Mononuclear cell (primary cell): ENCODE data around the gene TRIM26. TPM values are rescaled to one million over a fixed set of nuclear protein-coding genes. Genes with fewer than 3 reads are reported as not detected.

ENCODE experiments used
- H3K27me3 ChIP-seq: 2 replicates; pipeline ENCODE4 v1.6.0; 2011; ENCODE audit warnings: low read length, control low read depth; ENCODE audit not compliant: insufficient read depth
- H3K4me1 ChIP-seq: 2 replicates; pipeline ENCODE4 v1.5.1; 2011; ENCODE audit warnings: mild to moderate bottlenecking, low read length, control low read depth; ENCODE audit not compliant: insufficient read depth
- H3K4me3 ChIP-seq: 2 replicates; pipeline ENCODE4 v1.5.1; 2011; ENCODE audit warnings: mild to moderate bottlenecking, low read length, moderate library complexity
- H3K9me3 ChIP-seq: 2 replicates; pipeline ENCODE4 v1.5.1; 2011; ENCODE audit warnings: low read depth, mild to moderate bottlenecking, control low read depth, low read length
- total RNA-seq: library from RNA; depleted of rRNA; stranded (reverse); fragments of >200 nt; gene quantifications from one replicate; pipeline ENCODE4 v1.2.3, GENCODE V29; 2012

Gene TRIM26
- total RNA-seq, 1 donor, result 28.8 TPM

DNA sequence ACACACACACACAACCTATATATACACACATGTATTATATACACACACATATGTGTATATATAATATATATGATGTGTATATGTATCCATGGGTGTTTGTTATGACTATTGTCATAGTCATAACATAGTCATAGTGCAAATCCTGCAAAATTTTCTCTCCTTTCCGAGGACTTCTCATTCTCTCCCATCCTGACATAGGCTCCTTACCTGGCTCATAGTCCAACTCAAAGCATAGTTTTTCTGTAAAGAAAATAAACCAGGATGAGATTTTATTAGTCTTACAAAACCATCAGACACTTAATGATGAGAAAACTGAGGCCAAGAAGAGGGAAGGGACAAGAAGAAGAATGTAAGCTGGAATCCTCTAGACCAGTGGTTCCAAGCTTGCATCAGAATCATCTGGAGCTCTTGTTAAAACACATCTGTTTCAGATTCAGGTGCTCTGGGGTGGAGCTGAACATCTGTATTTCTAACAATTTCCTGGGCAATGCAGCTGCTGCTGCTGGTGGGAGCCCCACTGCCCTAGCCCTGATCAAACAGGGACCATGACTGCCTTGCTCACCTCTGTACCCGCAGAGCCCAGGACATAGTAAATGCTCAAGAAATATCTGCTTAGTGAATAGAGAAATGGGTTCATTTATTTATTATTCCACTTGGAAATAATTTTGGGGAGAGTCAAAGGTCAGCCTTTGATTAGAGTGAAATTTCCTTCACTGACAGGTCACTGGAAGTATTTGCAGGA, 57.5 kb downstream of the TRIM26 start:
- no peak overlapping the region for H3K4me3 ChIP-seq
- H3K4me1 ChIP-seq, result peaks cover 4% of the 10 kb centered on the region
- H3K27me3 ChIP-seq, result peaks cover 7% of the 10 kb centered on the region
- H3K9me3 ChIP-seq, result no peaks in the 10 kb centered on the region

DNA sequence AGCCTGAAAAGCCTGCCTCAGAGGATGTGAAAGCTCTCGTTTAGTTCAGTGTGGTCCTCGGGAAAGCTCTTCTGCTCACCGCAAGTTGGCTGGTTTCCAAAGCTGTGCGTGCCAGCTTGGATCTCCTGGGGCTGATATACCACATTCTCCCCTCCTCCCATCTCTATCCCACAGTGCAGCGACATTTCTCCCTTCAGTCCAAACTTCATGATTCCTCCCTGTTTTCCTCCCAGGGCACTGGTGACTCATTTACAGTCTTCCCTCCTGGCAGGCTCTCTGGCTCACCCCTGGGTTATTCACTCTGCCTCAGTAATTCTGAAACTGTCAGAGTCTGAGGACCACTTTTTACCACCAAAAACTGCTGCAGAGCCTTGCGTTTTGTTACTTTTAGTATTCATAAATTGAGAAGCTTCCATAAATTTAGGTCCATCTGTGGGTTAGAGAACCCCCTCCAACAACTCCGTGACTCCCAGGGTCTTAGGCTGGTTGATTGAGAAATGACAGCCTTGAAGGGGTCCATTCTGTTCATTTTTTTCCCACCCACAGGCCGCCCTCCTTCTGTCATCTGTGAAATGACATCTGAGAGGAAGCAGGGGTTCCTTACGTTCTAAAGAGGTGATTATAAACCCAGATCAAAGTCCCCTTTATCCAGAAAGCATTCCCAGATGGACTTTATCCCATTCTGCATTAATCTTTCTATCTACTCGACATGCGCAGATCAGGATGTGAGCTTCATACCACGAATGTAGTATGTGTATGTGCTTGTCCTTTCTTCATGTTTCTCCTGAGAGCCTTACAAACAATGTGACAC, 58.3 kb downstream of the TRIM26 start:
- no peaks in the 10 kb centered on the region for H3K9me3 ChIP-seq
- no peak overlapping the region for H3K4me3 ChIP-seq
- peaks cover 4% of the 10 kb centered on the region for H3K4me1 ChIP-seq
- H3K27me3 ChIP-seq, result peaks cover 7% of the 10 kb centered on the region

DNA sequence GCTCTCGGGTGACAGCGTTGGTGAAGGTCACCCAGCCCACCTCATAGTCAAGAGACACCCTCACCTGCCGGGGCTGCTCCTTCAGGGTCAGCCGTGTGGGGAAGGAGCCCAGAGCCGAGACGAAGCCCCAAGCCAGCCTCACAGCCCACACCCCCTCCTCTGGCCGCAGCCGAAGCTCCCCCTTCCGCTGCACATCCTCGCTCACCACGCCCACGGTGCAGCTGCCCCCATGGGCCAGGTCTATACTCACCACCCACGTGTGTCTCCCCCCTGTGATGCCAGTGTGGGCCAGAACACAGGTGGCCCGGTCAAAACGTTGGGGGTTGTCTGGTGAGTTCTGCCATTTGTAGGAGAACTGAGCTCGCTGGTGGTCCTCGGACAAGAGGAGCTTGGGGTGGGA, 59.1 kb downstream of the TRIM26 start:
- Histone ChIP-seq H3K4me1 (peaks cover 4% of the 10 kb centered on the region), H3K4me3 (no peak overlapping the region), H3K9me3 (no peaks in the 10 kb centered on the region), H3K27me3 (peaks cover 7% of the 10 kb centered on the region)

DNA sequence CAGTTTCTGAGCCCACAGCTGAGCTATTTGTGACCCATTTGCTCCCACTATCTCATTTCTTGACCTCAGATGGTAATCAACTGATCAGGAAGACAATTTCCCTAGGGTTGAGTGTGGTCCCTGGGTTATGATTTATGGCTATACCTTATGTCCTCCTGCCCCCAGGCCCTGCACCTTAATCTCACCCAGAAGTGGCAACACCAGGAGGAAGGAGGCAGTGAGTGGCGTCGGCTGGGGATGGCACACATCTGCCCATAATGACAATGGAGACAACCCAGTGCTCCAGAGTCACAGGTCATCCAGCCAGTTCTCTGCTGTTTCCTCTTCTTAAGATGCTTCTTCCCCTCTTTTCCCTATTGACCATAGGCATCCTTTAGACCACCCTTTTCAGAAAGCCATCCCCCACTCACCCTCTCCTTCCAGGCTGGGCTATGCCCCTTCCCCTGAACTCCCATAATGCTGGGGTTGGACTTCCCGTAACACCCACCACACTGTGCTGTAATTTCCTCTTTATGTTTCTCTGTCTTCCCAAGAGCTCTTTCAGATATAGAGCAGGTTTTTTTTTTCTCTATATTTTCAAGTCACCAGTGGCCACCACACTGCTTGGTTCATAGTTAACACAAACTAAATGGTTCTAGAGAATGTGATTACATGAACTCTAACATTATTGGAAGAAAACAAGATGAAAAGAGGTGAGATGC, 60.1 kb downstream of the TRIM26 start:
- Histone ChIP-seq H3K4me1 (peaks cover 4% of the 10 kb centered on the region), H3K4me3 (no peak overlapping the region), H3K9me3 (no peaks in the 10 kb centered on the region), H3K27me3 (peaks cover 7% of the 10 kb centered on the region)

DNA sequence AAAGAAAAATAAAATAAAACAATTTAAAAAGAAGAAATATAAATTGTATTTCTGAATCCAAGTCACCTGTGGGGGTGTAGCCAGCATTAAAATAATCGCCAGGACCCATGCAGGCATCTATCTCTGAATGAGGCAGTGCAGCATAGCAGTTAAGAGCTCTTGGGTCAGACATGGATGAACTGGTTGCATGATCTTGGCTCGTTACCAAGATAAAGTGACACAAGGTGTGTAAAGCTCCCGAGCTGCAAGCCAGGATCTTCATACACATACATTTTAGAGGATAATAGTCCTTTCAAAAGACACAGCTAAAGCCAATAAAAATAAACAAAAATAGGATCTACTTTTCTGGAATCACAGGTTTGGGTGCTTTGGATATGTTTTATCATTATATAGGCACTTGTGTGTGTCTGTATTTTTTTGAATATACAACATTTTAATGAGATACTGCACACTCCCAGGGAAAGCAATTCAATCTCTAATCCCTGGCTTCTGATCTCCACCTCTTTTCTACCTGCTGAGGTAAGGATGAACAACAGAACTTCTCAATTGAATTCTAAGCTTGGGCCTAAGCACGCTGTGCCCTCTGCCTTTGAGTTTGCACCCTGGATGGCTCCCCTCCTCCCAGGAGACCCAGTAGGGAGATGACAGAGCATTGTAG, 61.1 kb downstream of the TRIM26 start:
- H3K9me3 ChIP-seq, result no peaks in the 10 kb centered on the region
- H3K4me1 ChIP-seq, result peaks cover 4% of the 10 kb centered on the region
- peaks cover 7% of the 10 kb centered on the region for H3K27me3 ChIP-seq
- no peak overlapping the region for H3K4me3 ChIP-seq

DNA sequence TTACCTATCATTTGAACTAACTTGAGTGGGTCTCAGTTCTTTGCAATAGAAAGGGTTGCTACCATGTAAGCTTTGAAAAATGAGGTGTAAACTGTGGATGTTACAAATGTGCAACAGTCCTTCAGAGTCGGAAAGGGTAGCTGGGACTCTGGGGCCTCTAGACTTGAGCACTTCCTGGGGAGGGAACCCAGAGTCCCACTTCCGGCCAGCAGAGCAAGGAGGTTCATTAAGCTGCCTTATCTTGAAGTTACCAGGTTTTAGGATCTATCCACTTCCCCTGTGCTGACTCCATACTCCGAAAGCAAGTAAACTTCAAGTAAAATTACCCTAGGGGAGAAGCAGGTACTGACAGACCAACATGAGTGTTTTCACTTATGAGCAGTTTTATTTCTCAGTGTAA, 61.6 kb downstream of the TRIM26 start:
- H3K9me3 ChIP-seq, result no peaks in the 10 kb centered on the region
- H3K27me3 ChIP-seq, result peaks cover 7% of the 10 kb centered on the region
- no peak overlapping the region for H3K4me3 ChIP-seq
- peaks cover 4% of the 10 kb centered on the region for H3K4me1 ChIP-seq

DNA sequence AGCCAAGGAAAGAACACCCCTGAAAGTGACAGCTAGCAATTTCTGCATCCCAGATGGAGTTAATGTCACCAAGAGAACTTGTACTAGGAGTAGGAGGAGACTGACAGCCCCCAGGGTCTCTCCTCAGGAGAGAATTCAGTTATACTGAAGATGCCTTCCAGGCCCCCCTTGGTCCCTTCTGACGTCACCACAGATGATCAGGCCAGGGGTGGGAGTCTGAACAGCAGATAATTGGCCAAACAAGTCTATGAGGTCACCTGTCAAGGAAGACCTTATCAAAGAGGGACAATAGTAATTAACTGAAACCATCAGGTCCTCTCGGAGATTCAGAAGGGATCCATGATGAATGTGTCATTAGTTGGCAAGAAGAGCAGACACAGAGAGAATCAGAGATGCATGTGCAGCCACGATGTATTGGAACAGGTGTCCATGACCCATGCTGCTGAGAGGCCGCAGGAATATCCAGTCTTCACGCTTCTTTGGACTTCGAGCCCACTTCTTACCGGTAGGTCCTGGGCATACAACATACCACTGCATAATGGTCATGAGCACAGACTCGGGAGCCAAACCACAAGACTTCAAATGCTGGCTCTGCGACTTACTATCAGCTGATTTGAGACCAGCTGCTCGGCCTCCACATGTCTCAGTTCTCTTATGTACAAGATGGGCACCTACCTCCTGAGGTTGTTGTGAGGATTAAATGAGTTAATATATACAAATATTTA, 62.4 kb downstream of the TRIM26 start:
- H3K4me3 ChIP-seq, result no peak overlapping the region
- H3K4me1 ChIP-seq, result peaks cover 4% of the 10 kb centered on the region
- peaks cover 2% of the 10 kb centered on the region for H3K27me3 ChIP-seq
- H3K9me3 ChIP-seq, result no peaks in the 10 kb centered on the region

DNA sequence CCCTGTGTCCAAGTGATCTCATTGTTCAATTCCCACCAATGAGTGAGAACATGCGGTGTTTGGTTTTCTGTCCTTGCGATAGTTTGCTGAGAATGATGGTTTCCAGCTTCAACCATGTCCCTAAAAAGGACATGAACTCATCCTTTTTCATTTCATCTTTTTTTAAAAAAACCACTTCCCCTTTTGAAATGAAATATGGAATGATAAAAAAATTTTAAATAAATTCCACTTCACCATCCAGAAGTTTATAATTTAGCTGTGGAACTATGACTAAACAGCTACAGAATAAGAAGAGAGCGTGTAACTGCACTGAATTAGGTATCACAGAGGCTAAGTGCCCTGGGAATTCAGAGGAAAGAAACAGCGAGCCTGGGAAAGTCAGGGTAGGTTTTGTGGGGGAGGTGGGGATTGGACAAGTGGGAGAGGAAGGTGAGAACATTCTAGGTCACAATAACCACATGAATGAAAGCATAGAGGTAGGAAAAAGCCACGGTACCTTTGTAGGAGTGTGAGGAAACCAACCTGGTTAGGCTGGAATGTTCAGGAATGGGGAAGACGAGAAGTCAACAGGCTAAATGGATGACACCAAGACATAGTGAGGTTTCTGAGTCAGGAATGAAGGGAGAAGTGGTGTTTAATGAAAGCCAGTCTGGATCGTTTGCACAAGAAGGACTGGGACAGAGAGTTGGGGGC, 63.2 kb downstream of the TRIM26 start:
- Histone ChIP-seq H3K9me3 (no peaks in the 10 kb centered on the region), H3K27me3 (peaks cover 6% of the 10 kb centered on the region), H3K4me1 (peaks cover 4% of the 10 kb centered on the region), H3K4me3 (no peak overlapping the region)

DNA sequence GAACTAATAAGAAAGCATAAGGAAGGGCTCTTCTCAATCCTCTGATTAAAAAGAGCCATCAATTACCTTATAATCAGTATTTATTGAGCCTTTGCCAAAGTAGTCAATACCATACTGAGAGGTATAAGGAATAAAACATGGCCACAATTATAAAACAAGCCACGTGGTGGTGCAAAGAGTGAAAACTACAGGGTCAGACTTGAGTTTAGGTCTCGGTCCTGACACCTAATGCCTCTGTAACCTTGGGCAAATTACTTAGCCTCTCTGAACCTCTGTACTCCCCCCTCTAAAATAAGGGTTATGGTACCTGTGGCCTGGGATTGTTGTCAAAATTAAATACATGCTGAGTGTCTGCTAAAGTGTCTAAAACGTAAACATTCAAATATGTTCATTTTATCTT, 64.0 kb downstream of the TRIM26 start:
- Histone ChIP-seq H3K4me1 (peaks cover 4% of the 10 kb centered on the region), H3K9me3 (no peaks in the 10 kb centered on the region), H3K4me3 (no peak overlapping the region), H3K27me3 (peaks cover 9% of the 10 kb centered on the region)

DNA sequence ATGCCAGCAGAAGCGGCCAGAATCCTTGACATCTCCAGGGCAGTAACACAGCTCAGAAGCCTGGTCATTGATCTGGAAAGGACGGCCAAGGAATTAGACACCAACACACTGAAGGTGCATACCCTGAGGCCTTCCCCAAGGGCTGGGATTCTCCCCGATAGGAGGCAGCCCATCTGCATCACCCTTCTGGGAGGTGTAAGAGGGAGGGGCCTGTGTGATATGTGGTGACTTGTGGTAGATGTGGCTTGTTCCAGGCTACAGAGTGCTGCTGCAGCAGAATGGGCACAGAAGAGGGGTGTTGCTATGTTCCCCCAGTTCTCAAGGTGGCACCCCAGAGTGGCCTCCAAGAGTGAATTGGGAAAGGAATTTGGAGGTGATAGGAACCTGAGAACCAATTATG, 66.1 kb downstream of the TRIM26 start:
- peaks cover 22% of the 10 kb centered on the region for H3K27me3 ChIP-seq
- no peaks in the 10 kb centered on the region for H3K9me3 ChIP-seq
- H3K4me3 ChIP-seq, result no peak overlapping the region
- H3K4me1 ChIP-seq, result peaks cover 4% of the 10 kb centered on the region

DNA sequence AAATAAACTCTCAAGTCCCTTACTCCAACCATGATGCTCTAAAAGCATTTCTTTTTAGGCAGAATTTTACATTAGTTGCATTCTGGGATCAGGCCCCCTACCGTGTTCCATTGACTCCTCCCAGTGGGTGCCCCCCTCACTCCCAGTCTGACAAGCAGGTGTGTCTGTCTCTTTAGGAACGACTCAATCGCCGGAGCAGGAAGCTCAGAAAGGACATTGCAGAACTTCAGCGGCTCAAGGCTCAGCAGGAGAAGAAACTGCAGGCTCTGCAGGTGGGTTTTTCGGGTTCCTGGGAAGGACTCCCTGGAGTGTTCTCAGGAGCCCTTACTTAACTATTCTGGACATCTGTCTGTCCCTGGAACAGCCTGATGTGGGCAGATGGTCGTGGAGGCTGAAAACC, 67.4 kb downstream of the TRIM26 start:
- Histone ChIP-seq H3K4me1 (no peaks in the 10 kb centered on the region), H3K4me3 (no peak overlapping the region), H3K27me3 (peaks cover 28% of the 10 kb centered on the region), H3K9me3 (no peaks in the 10 kb centered on the region)

DNA sequence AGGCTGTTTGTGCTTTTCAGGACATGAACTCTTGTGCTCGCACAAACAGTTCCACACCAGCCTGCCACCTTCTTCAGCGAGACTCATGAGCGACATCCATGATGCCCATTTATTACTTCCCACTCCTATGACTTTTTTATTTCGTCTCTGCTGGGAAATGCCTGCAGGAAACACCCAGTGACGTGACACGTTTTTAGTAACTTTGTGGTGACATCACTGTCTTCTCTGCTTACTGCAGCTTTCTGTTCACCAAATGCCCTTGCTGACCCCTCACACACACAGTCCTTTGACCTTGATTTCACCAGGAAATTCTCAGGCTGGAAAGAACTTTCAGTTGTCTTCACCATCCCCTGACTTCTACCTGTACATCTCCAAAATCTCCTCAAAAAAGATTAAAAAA, 68.4 kb downstream of the TRIM26 start:
- Histone ChIP-seq H3K4me3 (no peak overlapping the region), H3K4me1 (no peaks in the 10 kb centered on the region), H3K27me3 (peaks cover 28% of the 10 kb centered on the region), H3K9me3 (no peaks in the 10 kb centered on the region)

DNA sequence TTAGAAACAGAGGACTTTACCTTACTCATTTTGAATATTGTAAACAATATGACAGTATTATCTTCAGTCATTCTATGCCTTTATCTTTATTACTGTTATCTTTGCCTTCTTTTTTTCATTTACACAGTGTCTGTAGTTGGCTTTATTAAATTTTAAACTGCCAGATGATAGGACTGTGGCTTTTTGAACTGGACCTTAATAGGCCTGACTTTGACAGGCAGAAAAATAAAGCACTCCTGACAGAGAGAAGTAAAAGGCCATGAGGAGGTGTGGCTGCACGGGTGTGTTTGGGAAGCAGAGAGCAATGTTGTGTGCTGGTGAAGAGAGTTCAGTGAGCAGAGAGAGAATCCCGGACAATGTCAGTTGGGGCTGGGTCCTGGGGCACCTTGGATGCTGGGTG, 69.4 kb downstream of the TRIM26 start:
- Histone ChIP-seq H3K4me3 (no peak overlapping the region), H3K27me3 (peaks cover 28% of the 10 kb centered on the region), H3K9me3 (no peaks in the 10 kb centered on the region), H3K4me1 (no peaks in the 10 kb centered on the region)

DNA sequence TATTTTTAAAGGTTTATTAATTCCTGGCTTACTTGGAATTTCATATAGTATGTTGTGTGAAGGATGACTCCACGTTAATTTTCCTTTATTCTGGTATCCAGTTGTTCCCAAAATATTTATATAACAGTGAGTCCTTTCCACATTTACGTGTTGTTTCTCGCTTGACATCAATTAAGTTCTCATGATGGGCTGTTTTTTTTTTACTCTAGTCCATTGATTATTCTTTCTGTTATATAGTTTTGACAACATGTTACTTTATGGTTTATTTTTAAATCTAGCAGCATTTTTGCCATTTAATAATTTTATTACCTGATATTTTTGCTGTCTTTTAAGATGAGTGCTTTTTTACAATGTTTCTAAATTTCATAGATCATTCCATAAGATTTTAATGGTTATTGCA, 70.5 kb downstream of the TRIM26 start:
- Histone ChIP-seq H3K4me3 (no peak overlapping the region), H3K27me3 (peaks cover 28% of the 10 kb centered on the region), H3K4me1 (no peaks in the 10 kb centered on the region), H3K9me3 (no peaks in the 10 kb centered on the region)
